HFF-Myc (cell line): ENCODE measurements around the gene GRIN3A.

Source experiments
- DNase-seq: peaks from one replicate; pipeline ENCODE4 v3.0.0-alpha.2; 2011; ENCODE audit warnings: low read depth; ENCODE audit errors: extremely low read depth
- H3K4me3 ChIP-seq: replicated peaks from 2 replicates; pipeline ENCODE4 v1.5.1; 2011; ENCODE audit warnings: low read depth, mild to moderate bottlenecking, control low read depth, low read length
- CTCF ChIP-seq: IDR thresholded peaks from 2 replicates; pipeline ENCODE4 v1.5.1; 2012; ENCODE audit warnings: mild to moderate bottlenecking, low read depth, low read length, control low read depth; ENCODE audit errors: missing control alignments

GRIN3A gene

GRCh38 chr9:101587332-101588043 is 151.0 kb downstream of the GRIN3A start:
- TF ChIP-seq CTCF, result no peak
- DNase-seq, result no peak
- H3K4me3 ChIP-seq, result no peak overlapping the region

GRCh38 chr9:101586651-101587050 is 151.8 kb downstream of the GRIN3A start:
- no peak overlapping the region for H3K4me3 ChIP-seq
- DNase-seq, result no peak
- no peak for TF ChIP-seq CTCF

- H3K4me3 ChIP-seq, result no peak overlapping the region
- no peak for TF ChIP-seq CTCF
- DNase-seq, result no peak
These were observed 152.7 kb downstream of the GRIN3A start for GRCh38 chr9:101585740-101586139.

GRCh38 chr9:101582553-101582952 is 155.9 kb downstream of the GRIN3A start:
- TF ChIP-seq CTCF, result no peak
- DNase-seq, result peak; percentile 88
- H3K4me3 ChIP-seq, result no peak overlapping the region

GRCh38 chr9:101579711-101580545 is 158.5 kb downstream of the GRIN3A start:
- no peak overlapping the region for H3K4me3 ChIP-seq
- DNase-seq, result no peak
- no peak for TF ChIP-seq CTCF

GRCh38 chr9:101578378-101578777 is 160.1 kb downstream of the GRIN3A start:
- H3K4me3 ChIP-seq, result no peak overlapping the region
- DNase-seq, result no peak
- no peak for TF ChIP-seq CTCF
